H1 (cell line): ENCODE results near the gene LRRC2. TPM values are rescaled to one million over a fixed set of nuclear protein-coding genes. Genes with fewer than 3 reads are reported as not detected.

Source experiments
- CTCF ChIA-PET: fragments of 300-600 bp; sonication (Branson Sonifier 250); formaldehyde crosslinking; loops from one replicate; lab custom pipeline; 2021; ENCODE audit not compliant: partially characterized antibody; lab: Charles Lee
- POLR2A ChIA-PET: fragments of 300-600 bp; sonication (Branson Sonifier 250); formaldehyde crosslinking; loops from one replicate; lab custom pipeline; 2021; ENCODE audit warnings: inconsistent platforms; ENCODE audit not compliant: partially characterized antibody; lab: Charles Lee
- DNase-seq, 2 experiments: peaks; one replicate each; pipeline versions ENCODE4 v3.0.0 to v3.0.0-alpha.2; 2010 to 2022; ENCODE audit warnings: low spot score in 2 of 2, low read depth in 1 of 2, mixed read lengths in 1 of 2
- FAIRE-seq: peaks from 2 replicates; lab custom pipeline; 2011; peaks lifted over from hg19 to GRCh38; lab: Jason Lieb, UNC
- H2AFZ ChIP-seq: 2 replicates; pipeline ENCODE4 v1.8.1; 2012; ENCODE audit warnings: low read length, inconsistent platforms
- H2AK5ac ChIP-seq: 2 replicates; pipeline ENCODE4 v1.6.1; 2013; ENCODE audit warnings: low read depth, low read length
- H2BK120ac ChIP-seq: replicated peaks from 2 replicates; pipeline ENCODE3; 2013; ENCODE audit warnings: low read depth, low read length, inconsistent platforms
- H2BK12ac ChIP-seq: 2 replicates; pipeline ENCODE4 v1.6.1; 2013; ENCODE audit warnings: low read depth, low read length
- H2BK15ac ChIP-seq: 2 replicates; pipeline ENCODE4 v1.6.1; 2013; ENCODE audit warnings: low read length
- H2BK20ac ChIP-seq: 2 replicates; pipeline ENCODE4 v1.6.1; 2013; ENCODE audit warnings: low read length
- H2BK5ac ChIP-seq: 2 replicates; pipeline ENCODE4 v1.6.1; 2013; ENCODE audit warnings: low read depth, low read length
- H3K14ac ChIP-seq: 2 replicates; pipeline ENCODE4 v1.6.1; 2013; ENCODE audit warnings: inconsistent platforms; ENCODE audit not compliant: insufficient read length
- H3K18ac ChIP-seq: 2 replicates; pipeline ENCODE4 v1.6.1; 2013; ENCODE audit warnings: low read length; ENCODE audit errors: extremely low read depth
- H3K23ac ChIP-seq: 2 replicates; pipeline ENCODE4 v1.6.1; 2013; ENCODE audit warnings: inconsistent platforms; ENCODE audit not compliant: insufficient read length
- H3K23me2 ChIP-seq: 2 replicates; pipeline ENCODE4 v1.6.1; 2013; ENCODE audit warnings: low read depth, low read length
- H3K27ac ChIP-seq: 2 replicates; pipeline ENCODE4 v1.6.1; 2011; ENCODE audit warnings: low read depth, low read length, inconsistent platforms
- H3K27me3 ChIP-seq, 4 experiments: replicated peaks in 1 of 4; 1 replicate in 1 of 4; 2 replicates in 3 of 4; pipeline versions ENCODE4 v1.6.1 to v1.8.1; 2011 to 2013; ENCODE audit warnings: low read length in 3 of 4, mild to moderate bottlenecking in 3 of 4, inconsistent platforms in 2 of 4, mixed read lengths in 2 of 4, moderate library complexity in 1 of 4; ENCODE audit not compliant: control insufficient read depth in 3 of 4, insufficient read depth in 3 of 4; ENCODE audit errors: extremely low read depth in 1 of 4
- H3K36me3 ChIP-seq, 4 experiments: 2 replicates each; pipeline versions ENCODE4 v1.6.1 to v1.8.1; 2011 to 2013; ENCODE audit warnings: mild to moderate bottlenecking in 4 of 4, low read length in 3 of 4, moderate library complexity in 2 of 4, control low read depth in 1 of 4, inconsistent platforms in 1 of 4; ENCODE audit not compliant: insufficient read depth in 4 of 4, control insufficient read depth in 2 of 4
- H3K4ac ChIP-seq: replicated peaks from 2 replicates; pipeline ENCODE3; 2013; ENCODE audit warnings: low read length, low read depth, mixed read lengths, inconsistent platforms; ENCODE audit not compliant: insufficient read length
- H3K4me1 ChIP-seq, 4 experiments: replicated peaks in 1 of 4; 1 replicate in 1 of 4; 2 replicates in 3 of 4; pipeline versions ENCODE4 v1.6.1 to v1.8.1; 2011 to 2013; ENCODE audit warnings: low read length in 3 of 4, inconsistent platforms in 2 of 4, mixed read lengths in 1 of 4; ENCODE audit not compliant: insufficient read depth in 4 of 4, control insufficient read depth in 3 of 4
- H3K4me2 ChIP-seq, 2 experiments: 2 replicates each; pipeline versions ENCODE4 v1.6.1 to v1.8.1; 2011 to 2013; ENCODE audit warnings: low read depth in 2 of 2, low read length in 2 of 2, control low read depth in 1 of 2, inconsistent platforms in 1 of 2, mild to moderate bottlenecking in 1 of 2; ENCODE audit not compliant: insufficient read depth in 1 of 2
- H3K4me3 ChIP-seq, 4 experiments: fragments of 200-600, 300-600 bp in 1 of 4; sonication (generic), shearing (Covaris generic), sonication (Bioruptor Twin) in 1 of 4; 2 replicates each; pipeline versions ENCODE4 v1.5.1 to v1.8.1; 2011 to 2016; ENCODE audit warnings: low read length in 4 of 4, low read depth in 3 of 4, control low read depth in 2 of 4, inconsistent platforms in 2 of 4, mild to moderate bottlenecking in 2 of 4, mixed read lengths in 1 of 4, moderate library complexity in 1 of 4; ENCODE audit not compliant: insufficient read depth in 2 of 4; ENCODE audit errors: extremely low read depth in 1 of 4
- H3K56ac ChIP-seq: replicated peaks from 2 replicates; pipeline ENCODE3; 2013; ENCODE audit warnings: low read depth, mild to moderate bottlenecking, mixed read lengths, low read length, inconsistent platforms; ENCODE audit not compliant: insufficient read length
- H3K79me1 ChIP-seq: 2 replicates; pipeline ENCODE4 v1.6.1; 2013; ENCODE audit warnings: low read depth, low read length, control low read depth
- H3K79me2 ChIP-seq, 2 experiments: 2 replicates each; pipeline versions ENCODE4 v1.6.1 to v1.8.1; 2012 to 2013; ENCODE audit warnings: low read length in 2 of 2, mild to moderate bottlenecking in 2 of 2, inconsistent platforms in 1 of 2; ENCODE audit not compliant: insufficient read depth in 2 of 2, control insufficient read depth in 1 of 2
- H3K9ac ChIP-seq, 4 experiments: replicated peaks in 1 of 4; 1 replicate in 1 of 4; 2 replicates in 3 of 4; pipeline versions ENCODE4 v1.6.1 to v1.8.1; 2011 to 2013; ENCODE audit warnings: low read depth in 3 of 4, low read length in 3 of 4, control low read depth in 2 of 4, mild to moderate bottlenecking in 2 of 4, moderate library complexity in 2 of 4, inconsistent platforms in 1 of 4; ENCODE audit errors: extremely low read depth in 1 of 4
- H3K9me3 ChIP-seq, 2 experiments: 2 replicates each; pipeline versions ENCODE4 v1.6.1 to v1.8.1; 2012 to 2013; ENCODE audit warnings: mild to moderate bottlenecking in 2 of 2, moderate library complexity in 2 of 2, control low read depth in 1 of 2, inconsistent platforms in 1 of 2, low read depth in 1 of 2, low read length in 1 of 2, mixed read lengths in 1 of 2; ENCODE audit not compliant: insufficient read depth in 2 of 2
- H4K20me1 ChIP-seq, 2 experiments: replicated peaks in 1 of 2; 2 replicates each; pipeline versions ENCODE3 to v1.8.1; 2011 to 2013; ENCODE audit warnings: inconsistent platforms in 2 of 2, low read length in 2 of 2, mild to moderate bottlenecking in 1 of 2; ENCODE audit not compliant: insufficient read depth in 2 of 2, control insufficient read depth in 1 of 2
- H4K5ac ChIP-seq: 2 replicates; pipeline ENCODE4 v1.6.1; 2013; ENCODE audit warnings: low read length, low read depth, mixed read lengths, inconsistent platforms; ENCODE audit not compliant: insufficient read length
- H4K8ac ChIP-seq: 2 replicates; pipeline ENCODE4 v1.8.0; 2013; ENCODE audit warnings: mild to moderate bottlenecking, moderate library complexity, low read length, inconsistent platforms; ENCODE audit not compliant: insufficient read depth; ENCODE audit errors: extremely low read depth
- H4K91ac ChIP-seq: replicated peaks from 2 replicates; pipeline ENCODE3; 2013; ENCODE audit warnings: low read length, mixed read lengths, inconsistent platforms; ENCODE audit not compliant: insufficient read length
- CREB1 ChIP-seq: IDR thresholded peaks from 2 replicates; pipeline ENCODE4 v1.6.1; 2012; ENCODE audit warnings: inconsistent platforms
- PHF8 ChIP-seq: fragments of 200-600 bp; sonication (generic); conservative IDR thresholded peaks from 2 replicates; pipeline ENCODE4 v1.7.1; 2012; ENCODE audit warnings: low read depth, mild to moderate bottlenecking, inconsistent platforms, low read length, moderate library complexity
- RXRA ChIP-seq: IDR thresholded peaks from 2 replicates; pipeline ENCODE4 v1.6.1; 2011; ENCODE audit warnings: low read depth, mild to moderate bottlenecking, low read length, moderate library complexity; ENCODE audit not compliant: insufficient read depth
- WGBS, 2 experiments: shearing (Covaris generic) in 1 of 2; methylation state at CpG; one replicate each; pipeline versions ENCODE4 v1.1.6 to v1.1.7; 2013 to 2015; ENCODE audit warnings: low lambda C conversion rate in 2 of 2, mixed read lengths in 2 of 2, inconsistent platforms in 1 of 2, low coverage in 1 of 2, missing lambda C conversion rate in 1 of 2; ENCODE audit not compliant: insufficient replicate concordance in 2 of 2, insufficient coverage in 1 of 2, insufficient read length in 1 of 2; ENCODE audit errors: extremely low coverage in 1 of 2, missing lambda C conversion rate in 1 of 2; 5-methylcytosine and 5-hydroxymethylcytosine counted together
- polyA plus RNA-seq, 7 experiments: library from polyadenylated mRNA; depleted of rRNA in 3 of 7; stranded (reverse) in 5 of 7; unstranded in 2 of 7; fragments of >200 nt in 5 of 7; fragments of 200-250 nt in 2 of 7; gene quantifications; 1 replicate in 5 of 7; 2 replicates in 1 of 7; 4 replicates in 1 of 7; pipeline versions ENCODE4 v1.2.1 to v1.2.3, GENCODE V29; 2011 to 2013; ENCODE audit warnings: missing spikeins in 2 of 7, mixed read lengths in 2 of 7
- total RNA-seq: library from RNA; stranded (reverse); fragmentation: NEBNext Ultra II Directional; extraction: Animal tissue kit (Norgen Biotek cat#: 25700); gene quantifications from 2 replicates; pipeline ENCODE4 v1.2.1, GENCODE V29; 2021

LRRC2 gene
- total and polyA plus RNA-seq, 2 of the 8 experiments (the other 6 are each of a cell fraction or from before 2014, with no cell fraction given), result 1.4 to 6.4 TPM

GRCh38 chr3:46492890-46493547, 73.1 kb downstream of the LRRC2 start:
- Histone ChIP-seq H3K18ac (no peak overlapping the region), H3K79me1 (no peaks in the 10 kb centered on the region), H3K9ac (no peak overlapping the region), H3K27ac (no peak overlapping the region), H2BK15ac (no peak overlapping the region), H3K14ac (no peak overlapping the region), H4K20me1 (no peaks in the 10 kb centered on the region), H3K4me1 (peaks cover 4 to 14% (median 7%) of the 10 kb centered on the region in 4 experiments; a peak in 6 of 7 replicates), H2BK120ac (no peak overlapping the region), H4K8ac (no peak overlapping the region), H4K91ac (no peak overlapping the region), H2BK20ac (no peak overlapping the region), H3K4me2 (no peak overlapping the region), H3K9me3 (peaks cover 0 to 10% of the 10 kb centered on the region in 2 experiments; a peak in 2 of 4 replicates), H4K5ac (no peak overlapping the region), H2AFZ (no peak overlapping the region), H3K23ac (no peak overlapping the region), H2AK5ac (no peak overlapping the region), H3K27me3 (peaks cover 0 to 1% (median 0%) of the 10 kb centered on the region in 4 experiments; a peak in 2 of 7 replicates), H3K36me3 (no peaks in the 10 kb centered on the region), H3K79me2 (no peaks in the 10 kb centered on the region), H3K4me3 (no peak overlapping the region), H3K56ac (no peak overlapping the region), H3K23me2 (no peaks in the 10 kb centered on the region), H2BK12ac (no peak overlapping the region), H3K4ac (no peak overlapping the region), H2BK5ac (no peak overlapping the region)
- TF ChIP-seq CREB1 (no peak), PHF8 (no peak), RXRA (no peak)
- FAIRE-seq, result no peak
- POLR2A ChIA-PET, result interaction anchor here (0.6 to 1.7 kb wide), 8 partner anchors 50 to 94 kb away, joined by 3 to 8 read pairs (median 4); a partner anchor contains a TSS
- WGBS, 2 experiments, result 94% methylated on average over 6 of the region's 6 CpGs; no CpG with 5 or more reads in 1 of the 2 experiments
- CTCF ChIA-PET, result interaction anchor here (0.6 to 2.4 kb wide), 8 partner anchors 9 to 115 kb away, joined by 3 to 13 read pairs (median 4); no protein-coding TSS in a partner anchor
- peak in 1 of 2 experiments; percentile 16 for DNase-seq
